Stimulated activated CD4-positive, alpha-beta T cell treated with anti-CD3 and anti-CD28 coated beads, Interleukin-4, amount 100 ng/mL, for 48 hours (primary cell): ENCODE data around the gene SFPQ.
"Not testable (repeated sequence)": the region's sequence is repeated elsewhere in the genome, so short reads cannot be mapped to it uniquely, and the experiment has no call there.

ENCODE experiments used
- DNase-seq, 2 donors: peaks; one replicate each; pipeline ENCODE4 v3.0.0-alpha.2; 2020; ENCODE audit warnings: low read depth in 2 of 2

The SFPQ gene

GRCh38 chr1:35187816-35188342 is 5.1 kb downstream of the SFPQ start:
- DNase-seq = no peak

- no peak for DNase-seq
Measured at GRCh38 chr1:35186239-35186638, 6.7 kb downstream of the SFPQ start.

- no peak for DNase-seq
Measured at GRCh38 chr1:35185200-35185599, 7.7 kb downstream of the SFPQ start.

- DNase-seq = no peak
Measured at GRCh38 chr1:35184495-35185199, 8.3 kb downstream of the SFPQ start.

- no peak for DNase-seq
Measured at GRCh38 chr1:35181790-35182455, 11.0 kb downstream of the SFPQ start.

GRCh38 chr1:35180776-35181374 is 12.1 kb downstream of the SFPQ start:
- DNase-seq = no peak

- no peak for DNase-seq
Measured at GRCh38 chr1:35179908-35180307, 13.0 kb downstream of the SFPQ start.

GRCh38 chr1:35178874-35179380 is 14.0 kb downstream of the SFPQ start:
- no peak for DNase-seq

GRCh38 chr1:35178295-35178695 is 14.7 kb downstream of the SFPQ start:
- no peak for DNase-seq

- no peak for DNase-seq
Measured at GRCh38 chr1:35177237-35177786, 15.6 kb downstream of the SFPQ start.

GRCh38 chr1:35175602-35176001 is 17.3 kb downstream of the SFPQ start:
- DNase-seq = no peak

GRCh38 chr1:35175098-35175576 is 17.8 kb downstream of the SFPQ start:
- no peak for DNase-seq

- no peak for DNase-seq
Measured at GRCh38 chr1:35173909-35174540, 18.9 kb downstream of the SFPQ start.

GRCh38 chr1:35173491-35173890 is 19.5 kb downstream of the SFPQ start:
- DNase-seq = no peak

- DNase-seq = no peak
Measured at GRCh38 chr1:35172022-35172421, 20.9 kb downstream of the SFPQ start.

- DNase-seq = no peak
Measured at GRCh38 chr1:35171579-35171978, 21.4 kb downstream of the SFPQ start.

GRCh38 chr1:35164893-35165292 is 28.1 kb downstream of the SFPQ start:
- DNase-seq = no peak

- no peak for DNase-seq
Measured at GRCh38 chr1:35151220-35151619, 41.7 kb downstream of the SFPQ start.

GRCh38 chr1:35145892-35146549 is 46.9 kb downstream of the SFPQ start:
- DNase-seq = not testable (repeated sequence)

GRCh38 chr1:35143737-35144508 is 49.0 kb downstream of the SFPQ start:
- DNase-seq = no peak
